ENCODE data around the gene ADORA2B. TPM values are rescaled to one million over a fixed set of nuclear protein-coding genes. Genes with fewer than 3 reads are reported as not detected.

ADORA2B gene
- total and polyA plus RNA-seq, 2 of the 8 experiments (the other 6 are each of a cell fraction or from before 2014, with no cell fraction given): 2.6 to 8.2 TPM

GRCh38 chr17:15908378-15908777 lies 36.6 kb upstream of the ADORA2B start (continued):
- TF ChIP-seq CHD7 (IDR thresholded peaks at IDR 0.05; ENCODE audit: insufficient replicate concordance, low read length) (no peak), TCF12 (IDR thresholded peaks at IDR 0.05; ENCODE audit: low read depth, low read length) (no peak), BCL11A (IDR thresholded peaks at IDR 0.05; ENCODE audit: low read depth in 2 of 2, low read length in 2 of 2) (no peak), SRF (IDR thresholded peaks at IDR 0.05; ENCODE audit: low read depth, low read length) (no peak), EZH2 (IDR thresholded peaks at IDR 0.05; ENCODE audit: low read depth, low read length, severe bottlenecking) (no peak)
- TF ChIP-seq, protein P1, sequence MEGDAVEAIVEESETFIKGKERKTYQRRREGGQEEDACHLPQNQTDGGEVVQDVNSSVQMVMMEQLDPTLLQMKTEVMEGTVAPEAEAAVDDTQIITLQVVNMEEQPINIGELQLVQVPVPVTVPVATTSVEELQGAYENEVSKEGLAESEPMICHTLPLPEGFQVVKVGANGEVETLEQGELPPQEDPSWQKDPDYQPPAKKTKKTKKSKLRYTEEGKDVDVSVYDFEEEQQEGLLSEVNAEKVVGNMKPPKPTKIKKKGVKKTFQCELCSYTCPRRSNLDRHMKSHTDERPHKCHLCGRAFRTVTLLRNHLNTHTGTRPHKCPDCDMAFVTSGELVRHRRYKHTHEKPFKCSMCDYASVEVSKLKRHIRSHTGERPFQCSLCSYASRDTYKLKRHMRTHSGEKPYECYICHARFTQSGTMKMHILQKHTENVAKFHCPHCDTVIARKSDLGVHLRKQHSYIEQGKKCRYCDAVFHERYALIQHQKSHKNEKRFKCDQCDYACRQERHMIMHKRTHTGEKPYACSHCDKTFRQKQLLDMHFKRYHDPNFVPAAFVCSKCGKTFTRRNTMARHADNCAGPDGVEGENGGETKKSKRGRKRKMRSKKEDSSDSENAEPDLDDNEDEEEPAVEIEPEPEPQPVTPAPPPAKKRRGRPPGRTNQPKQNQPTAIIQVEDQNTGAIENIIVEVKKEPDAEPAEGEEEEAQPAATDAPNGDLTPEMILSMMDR (IDR thresholded peaks at IDR 0.05; ENCODE audit: control extremely low read depth in 1 of 3, insufficient read depth in 1 of 3, low read depth in 1 of 3, low read length in 3 of 3): no peak
